ENCODE results near the gene LEKR1.

The LEKR1 gene

DNA sequence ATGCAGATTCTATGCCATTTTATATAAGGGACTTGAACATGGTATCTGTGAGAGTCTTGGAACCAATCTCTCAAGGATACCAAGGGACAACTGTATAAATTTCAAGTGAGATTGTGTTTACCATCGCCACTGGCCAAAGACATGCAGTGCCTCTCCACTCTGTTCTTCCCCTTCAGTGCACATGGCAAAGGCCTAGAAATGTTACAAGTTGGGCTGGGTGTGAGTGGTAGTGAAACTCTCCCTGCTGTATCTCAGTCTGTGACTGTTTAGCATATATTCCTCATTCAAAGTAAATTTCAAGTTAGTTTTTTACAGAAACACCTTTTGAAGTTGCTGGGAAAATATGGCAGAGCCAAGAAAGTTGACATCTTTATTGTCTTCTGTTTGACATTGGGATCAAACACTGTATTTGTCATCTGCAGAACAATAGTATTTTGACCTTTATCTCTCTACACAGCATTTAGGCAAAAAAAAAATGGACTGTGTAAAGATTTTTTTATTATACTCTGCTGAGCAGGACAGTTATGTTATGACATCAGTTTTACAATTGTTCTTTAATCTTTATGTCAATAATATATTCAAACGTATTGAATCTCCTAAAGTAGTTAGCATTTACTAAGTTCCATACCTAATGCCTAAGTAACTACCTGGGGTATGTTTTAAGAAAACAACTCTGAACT, 232.4 kb downstream of the LEKR1 start:
- DNase-seq (ENCODE audit: low read depth, low spot score): no peak

DNA sequence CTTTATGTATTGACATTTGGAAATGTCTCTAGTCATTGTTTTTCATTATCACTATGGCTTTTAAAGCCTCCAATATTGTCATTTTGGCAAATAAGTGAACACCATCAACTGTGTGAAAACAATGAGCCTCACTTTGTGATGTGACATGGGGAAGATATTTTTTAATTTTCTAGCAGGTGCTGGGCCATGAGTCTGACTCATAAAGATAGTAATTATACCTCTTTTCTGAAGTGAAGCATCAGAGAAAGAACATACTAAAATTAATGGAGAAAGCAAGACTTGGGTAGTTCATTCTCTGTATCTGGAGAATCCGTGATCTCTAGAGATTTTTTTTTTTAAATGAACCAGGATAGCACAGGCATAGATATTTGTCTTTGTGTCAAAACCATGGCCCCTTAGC, 233.0 kb downstream of the LEKR1 start:
- no peak for DNase-seq (ENCODE audit: low read depth, low spot score)

DNA sequence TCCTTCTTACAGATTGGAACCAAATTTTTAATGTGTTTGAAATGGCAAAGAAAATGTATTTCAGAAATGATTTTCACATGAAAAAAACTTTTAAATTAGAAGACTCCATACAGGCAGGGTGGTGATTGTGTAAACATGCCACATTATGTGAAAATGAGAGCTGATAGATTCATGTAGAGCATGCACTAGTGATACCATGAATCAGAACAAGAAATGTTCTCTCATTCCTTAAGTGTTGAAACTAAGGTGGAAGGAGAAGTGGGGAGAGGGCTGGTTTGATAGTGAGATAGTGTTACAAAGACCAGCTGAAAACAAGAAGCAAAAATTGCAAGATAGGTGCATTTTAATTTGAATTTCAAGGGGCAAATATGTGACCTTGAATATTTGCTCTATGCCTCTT, 233.5 kb downstream of the LEKR1 start:
- no peak for DNase-seq (ENCODE audit: low read depth, low spot score)

GRCh38 chr3:157061265-157061664, 235.1 kb downstream of the LEKR1 start:
- DNase-seq (ENCODE audit: low read depth, low spot score): no peak

- DNase-seq (ENCODE audit: low read depth, low spot score): no peak
Measured at GRCh38 chr3:157063469-157063868, 237.3 kb downstream of the LEKR1 start.

GRCh38 chr3:157063926-157064325, 237.8 kb downstream of the LEKR1 start:
- DNase-seq (ENCODE audit: low read depth, low spot score): peak; percentile 50

DNA sequence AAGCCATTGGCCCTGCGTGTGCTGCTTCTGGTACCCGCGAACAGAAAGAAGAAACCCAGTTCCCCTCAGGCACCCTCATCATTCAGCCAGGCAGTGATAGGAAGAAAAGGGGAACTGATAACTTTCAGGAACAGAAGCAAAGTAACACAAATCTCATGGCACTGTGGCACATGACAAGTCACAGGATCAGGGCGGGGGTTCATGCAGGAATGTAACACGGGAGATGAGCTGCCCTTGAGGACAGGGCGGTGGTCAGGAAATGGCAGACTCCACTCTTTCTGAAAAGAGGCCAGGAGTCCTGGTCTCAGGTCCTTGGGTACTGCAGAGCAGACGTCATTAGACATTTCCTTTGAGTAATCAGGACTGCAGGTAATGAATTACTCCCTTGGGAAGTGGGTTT, 238.2 kb downstream of the LEKR1 start:
- no peak for DNase-seq (ENCODE audit: low read depth, low spot score)

DNA sequence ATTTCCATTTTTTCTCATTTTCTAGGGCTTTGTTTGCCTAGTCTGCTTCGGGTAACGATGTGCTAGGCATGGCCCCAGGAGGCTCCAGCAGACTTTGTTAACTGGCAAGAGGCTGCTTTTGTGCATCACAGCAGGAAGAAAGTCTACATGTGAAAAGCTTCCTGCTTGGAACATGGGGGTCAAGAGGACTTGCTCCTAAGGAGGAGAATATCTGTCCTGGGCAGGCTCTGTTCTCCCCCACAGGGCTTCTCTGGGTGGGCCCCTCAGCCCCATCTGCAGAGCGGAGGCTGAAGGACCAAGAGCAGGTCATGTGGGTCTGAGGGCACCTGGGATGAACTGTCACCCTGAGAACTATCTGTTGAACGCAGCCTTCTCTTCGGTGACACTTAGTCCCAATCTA, 239.0 kb downstream of the LEKR1 start:
- DNase-seq (ENCODE audit: low read depth, low spot score): no peak

DNA sequence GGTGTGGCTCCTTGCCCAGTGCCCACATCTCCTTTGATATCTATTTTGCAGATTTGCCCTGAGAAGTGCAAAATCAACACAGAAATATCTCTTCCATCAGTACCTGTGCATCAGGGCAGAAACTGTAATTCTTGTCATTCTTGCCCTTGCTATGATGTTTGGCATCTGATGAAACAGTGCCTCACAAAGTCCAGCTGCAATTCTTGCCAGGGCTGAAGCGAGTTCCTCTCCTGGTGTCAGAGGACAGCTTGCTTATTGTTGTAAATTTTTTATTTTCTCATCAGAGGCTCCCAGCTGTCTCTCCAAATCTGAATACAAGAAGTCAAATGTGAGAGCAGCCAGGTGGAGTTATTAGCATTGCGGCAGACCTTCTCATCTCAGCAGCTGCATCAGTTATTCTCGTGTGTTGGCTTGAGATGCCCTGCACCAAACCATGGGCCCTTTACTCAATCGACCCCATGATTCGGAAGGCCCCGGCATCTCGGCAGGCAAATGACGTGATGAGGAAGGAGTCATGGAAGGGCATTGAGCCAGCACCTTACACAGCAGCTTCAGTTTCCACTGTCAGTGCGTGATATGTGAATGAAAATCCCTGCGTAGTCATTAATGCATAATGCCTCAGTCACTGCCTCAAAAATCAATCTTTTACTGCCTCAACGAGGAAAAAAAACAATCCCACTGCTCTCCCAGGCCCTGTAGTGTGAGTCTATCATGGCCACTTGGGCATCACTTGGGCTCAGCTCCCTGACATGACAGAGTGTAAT, 240.4 kb downstream of the LEKR1 start:
- no peak for DNase-seq (ENCODE audit: low read depth, low spot score)

DNA sequence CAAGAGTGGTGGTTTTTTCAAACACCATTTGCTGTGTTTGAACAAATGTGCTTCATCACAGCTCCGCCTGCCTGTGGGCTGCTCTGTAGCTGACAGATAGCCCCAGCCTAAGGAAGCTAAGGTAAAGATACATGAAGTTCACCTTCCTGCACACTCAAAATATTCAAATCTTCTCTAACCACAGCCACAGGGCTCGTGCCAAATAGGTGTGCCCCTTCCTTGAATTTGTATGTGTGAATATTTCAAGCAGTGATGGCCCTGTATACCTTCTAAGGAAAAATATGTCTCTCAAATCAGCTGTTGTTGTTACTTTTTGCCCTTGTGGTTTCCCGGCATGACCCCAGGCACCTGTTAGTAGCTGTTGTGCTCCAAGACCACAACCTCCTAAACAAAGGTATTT, 241.0 kb downstream of the LEKR1 start:
- DNase-seq (ENCODE audit: low read depth, low spot score): no peak

DNA sequence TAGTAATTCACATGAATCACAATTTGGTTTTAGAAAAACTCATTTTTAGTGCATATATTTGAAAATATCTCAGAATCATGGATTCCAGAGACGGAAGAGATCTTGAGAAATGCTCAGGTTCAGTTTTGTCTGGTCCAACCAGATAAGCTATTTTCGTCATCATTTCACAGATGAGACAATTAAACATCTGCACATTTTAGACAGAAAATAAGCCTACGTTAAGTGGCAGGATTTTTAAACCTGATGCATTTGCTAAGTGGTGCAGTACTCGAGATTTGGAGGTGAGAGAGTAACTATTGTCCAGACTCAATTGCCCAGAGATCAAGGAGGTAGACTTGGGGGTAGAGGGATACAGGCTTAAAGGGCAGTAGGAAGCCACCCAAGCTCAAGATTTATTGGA, 243.3 kb downstream of the LEKR1 start:
- no peak for DNase-seq (ENCODE audit: low read depth, low spot score)

DNA sequence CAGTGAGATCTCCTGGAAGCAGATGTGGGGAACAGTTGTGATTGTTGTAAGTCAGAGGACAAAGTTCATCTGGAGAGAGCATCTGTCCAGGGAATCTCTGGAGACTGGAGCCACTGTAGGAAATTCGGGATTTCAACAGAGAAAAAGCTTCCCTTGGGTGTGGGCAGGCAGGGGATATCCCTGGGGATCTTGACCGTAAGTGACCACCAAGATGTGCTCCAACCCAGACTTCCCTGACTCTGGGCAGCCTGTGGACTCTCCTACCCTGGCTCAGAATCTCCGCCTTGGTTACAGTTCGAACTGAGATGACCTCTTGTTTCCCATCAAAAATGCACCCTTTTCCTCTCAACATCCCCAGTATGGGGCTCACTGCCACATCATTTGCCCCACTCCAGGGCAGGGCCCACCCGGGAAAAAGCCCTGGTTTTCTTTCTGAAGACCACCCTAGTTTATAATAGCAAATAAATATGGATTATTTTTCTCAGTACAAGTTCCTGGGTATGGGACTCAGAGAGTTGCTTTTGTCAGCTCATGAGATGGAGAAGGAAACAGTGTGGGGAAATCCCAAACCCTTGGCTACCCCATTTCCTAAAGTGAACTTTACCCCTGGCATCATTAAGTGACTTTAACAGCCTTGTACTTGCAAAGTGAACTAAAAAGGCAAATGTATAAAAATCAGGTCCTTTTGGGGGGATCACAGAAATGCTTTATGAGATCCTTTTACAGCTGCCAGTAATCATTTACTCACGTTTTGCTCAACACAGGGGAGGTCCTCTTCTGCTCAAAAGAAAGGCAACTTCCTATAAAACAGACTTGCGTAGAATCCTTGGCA, 243.9 kb downstream of the LEKR1 start:
- DNase-seq (ENCODE audit: low read depth, low spot score): no peak

DNA sequence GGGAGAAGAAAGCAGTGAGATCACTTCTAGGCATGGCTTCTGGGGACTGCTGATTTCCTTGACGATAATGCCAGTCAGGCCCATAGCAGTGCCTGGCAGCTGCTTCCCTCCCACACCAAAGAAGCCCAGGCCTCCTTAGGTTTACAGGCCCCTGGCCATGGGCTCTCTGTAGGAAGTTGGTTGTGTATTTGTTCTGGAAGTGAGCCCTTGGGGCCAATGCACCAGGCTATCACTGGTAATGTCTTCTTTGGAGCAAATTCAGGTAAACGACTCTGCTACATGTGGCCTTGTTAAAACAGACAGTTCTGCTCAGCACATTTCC, 244.5 kb downstream of the LEKR1 start:
- no peak for DNase-seq (ENCODE audit: low read depth, low spot score)

DNA sequence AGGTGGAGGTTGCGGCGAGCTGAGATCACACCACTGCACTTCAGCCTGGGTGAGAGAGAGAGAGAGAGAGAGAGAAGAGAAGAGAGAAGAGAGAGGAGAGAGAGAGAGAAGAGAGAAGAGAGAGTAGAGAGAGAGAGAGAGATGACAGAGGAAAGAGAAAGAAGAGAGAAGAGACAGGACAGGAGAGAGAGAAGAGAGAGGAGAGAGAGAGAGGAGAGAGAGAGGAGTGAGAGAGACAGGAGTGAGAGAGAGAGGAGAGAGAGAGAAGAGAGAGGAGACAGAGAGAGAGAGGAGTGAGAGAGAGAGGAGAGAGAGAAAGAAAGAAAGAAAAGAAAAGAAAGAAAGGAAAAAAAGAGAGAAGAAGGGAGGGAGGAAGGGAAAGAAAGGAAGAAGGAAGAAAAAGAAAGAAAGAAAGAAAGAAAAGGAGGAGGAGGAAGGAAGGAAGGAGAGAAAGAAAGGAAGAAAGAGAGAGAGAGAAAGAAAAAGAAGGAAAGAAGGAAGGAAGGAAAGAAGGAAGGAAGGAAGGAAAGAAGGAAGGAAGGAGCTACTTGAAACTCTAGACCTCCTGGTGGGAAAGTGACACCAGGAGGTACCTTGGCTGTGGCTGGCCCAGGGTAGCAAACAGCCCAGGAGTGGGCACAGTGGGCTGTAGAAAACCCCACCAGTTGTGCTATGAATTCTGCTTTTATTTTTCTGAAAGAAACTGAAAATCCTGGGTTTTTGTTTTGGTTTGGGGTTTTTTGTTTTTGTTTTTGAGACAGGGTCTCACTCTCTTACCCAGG, 245.8 kb downstream of the LEKR1 start:
- DNase-seq (ENCODE audit: low read depth, low spot score): no peak

- no peak for DNase-seq (ENCODE audit: low read depth, low spot score)
Measured at GRCh38 chr3:157073810-157074209, 247.7 kb downstream of the LEKR1 start.

DNA sequence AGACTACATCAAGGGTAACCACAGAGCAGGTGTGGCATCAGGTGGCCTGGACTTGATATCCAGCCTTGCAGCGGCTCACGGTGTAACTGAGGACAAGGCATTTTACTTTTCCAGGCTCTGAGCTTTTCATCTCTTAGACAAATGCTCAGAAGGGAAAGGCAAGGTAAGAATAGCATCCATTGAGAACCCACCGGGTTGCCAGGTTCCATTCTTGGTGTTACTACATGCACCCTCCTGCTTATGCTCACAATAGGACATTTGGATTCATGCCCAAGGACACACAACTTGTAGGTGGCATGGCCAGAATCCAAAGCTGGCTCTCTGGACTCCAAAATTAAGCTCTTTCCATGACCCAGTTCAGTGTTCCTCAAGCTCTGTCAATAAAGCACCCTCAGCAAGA, 248.3 kb downstream of the LEKR1 start:
- no peak for DNase-seq (ENCODE audit: low read depth, low spot score)

DNA sequence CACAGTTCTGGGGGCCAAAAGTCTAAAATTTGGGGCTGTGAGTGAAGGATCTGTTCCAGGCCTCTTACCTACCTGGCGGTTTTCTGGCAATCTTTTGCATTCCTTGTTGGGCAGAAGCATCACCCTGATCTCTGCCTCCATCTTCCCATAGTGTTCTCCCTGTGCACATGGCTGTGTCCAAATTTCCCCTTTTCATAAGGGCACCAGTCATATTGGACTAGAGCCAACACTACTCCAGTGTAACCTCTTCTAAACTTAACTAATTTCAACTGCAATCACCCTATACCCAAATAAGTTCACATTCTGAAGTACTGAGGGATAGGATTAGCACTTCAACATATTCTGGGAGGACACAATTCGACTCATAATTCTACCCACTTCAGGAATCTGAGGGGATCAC, 248.8 kb downstream of the LEKR1 start:
- no peak for DNase-seq (ENCODE audit: low read depth, low spot score)

- DNase-seq (ENCODE audit: low read depth, low spot score): no peak
Measured at GRCh38 chr3:157075693-157076420, 249.7 kb downstream of the LEKR1 start.

- DNase-seq (ENCODE audit: low read depth, low spot score): no peak
Measured at GRCh38 chr3:157077565-157077991, 251.4 kb downstream of the LEKR1 start.

- no peak for DNase-seq (ENCODE audit: low read depth, low spot score)
Measured at GRCh38 chr3:157078131-157078810, 252.1 kb downstream of the LEKR1 start.

GRCh38 chr3:157078811-157079185, 252.6 kb downstream of the LEKR1 start:
- DNase-seq (ENCODE audit: low read depth, low spot score): no peak
